ENCODE measurements around the gene MYBPH. TPM values are rescaled to one million over a fixed set of nuclear protein-coding genes. Genes with fewer than 3 reads are reported as not detected.
A peak's percentile ranks its signal among the peaks of the same experiment; 100 is the strongest.

Gene MYBPH
- total and polyA plus RNA-seq, 9 donors, result 109 to 554 (median 316) TPM

DNA sequence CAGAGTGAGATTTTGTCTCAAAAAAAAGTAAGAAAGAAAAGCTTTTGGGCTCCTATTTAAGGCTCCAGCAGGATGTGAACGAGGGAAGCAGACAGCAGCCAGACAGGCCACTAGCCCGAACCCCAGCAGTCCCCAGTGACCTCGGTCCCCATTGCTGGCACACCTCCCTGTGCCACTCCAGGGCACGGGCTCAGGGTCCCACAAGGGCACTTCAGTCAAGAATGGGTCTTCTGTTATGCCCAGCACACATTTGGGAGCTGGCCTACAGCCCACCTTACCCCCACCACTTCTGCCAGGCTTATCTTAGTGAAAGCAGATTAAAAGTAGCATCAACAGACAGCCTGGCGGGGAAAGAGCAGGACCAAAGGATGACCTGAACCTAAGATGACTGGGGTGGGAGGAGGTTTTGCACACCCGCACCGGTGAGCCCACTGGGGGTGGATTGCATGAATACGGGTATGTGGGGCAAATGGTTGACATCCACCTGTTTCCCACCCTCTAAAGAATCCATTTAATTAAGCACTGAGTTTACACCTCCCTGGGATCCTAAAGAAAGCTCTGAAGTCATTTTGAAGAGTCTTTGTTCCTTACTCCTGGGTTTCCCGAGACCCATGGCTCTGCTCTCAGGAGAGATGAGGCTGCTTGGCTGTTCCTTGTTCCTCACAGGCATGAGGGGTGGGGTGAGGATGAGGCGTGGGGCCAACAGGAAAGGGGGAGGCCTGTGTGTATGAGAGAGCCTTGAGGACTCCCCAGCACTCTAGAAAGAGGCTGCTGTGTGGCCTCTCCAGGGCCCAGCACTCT is 6.2 kb upstream of the MYBPH start:
- H3K36me3 ChIP-seq (ENCODE audit: control insufficient read depth, insufficient read depth, low read length), result no peaks in the 10 kb centered on the region
- no peak for DNase-seq
- WGBS (ENCODE audit: insufficient coverage), result 55% methylated on average over 5 of the region's 10 CpGs
- H3K27me3 ChIP-seq (ENCODE audit: control insufficient read depth, insufficient read depth, low read length), result peaks cover 2% of the 10 kb centered on the region
- no peaks in the 10 kb centered on the region for H3K9me3 ChIP-seq (replicated peaks; ENCODE audit: control insufficient read depth, low read depth, low read length)
- no peak overlapping the region for H3K27ac ChIP-seq (ENCODE audit: low read length)
- no peak overlapping the region for H3K4me3 ChIP-seq (ENCODE audit: low read length)
- H3K4me1 ChIP-seq (ENCODE audit: control insufficient read depth, insufficient read depth, low read length), result peaks cover 37% of the 10 kb centered on the region

DNA sequence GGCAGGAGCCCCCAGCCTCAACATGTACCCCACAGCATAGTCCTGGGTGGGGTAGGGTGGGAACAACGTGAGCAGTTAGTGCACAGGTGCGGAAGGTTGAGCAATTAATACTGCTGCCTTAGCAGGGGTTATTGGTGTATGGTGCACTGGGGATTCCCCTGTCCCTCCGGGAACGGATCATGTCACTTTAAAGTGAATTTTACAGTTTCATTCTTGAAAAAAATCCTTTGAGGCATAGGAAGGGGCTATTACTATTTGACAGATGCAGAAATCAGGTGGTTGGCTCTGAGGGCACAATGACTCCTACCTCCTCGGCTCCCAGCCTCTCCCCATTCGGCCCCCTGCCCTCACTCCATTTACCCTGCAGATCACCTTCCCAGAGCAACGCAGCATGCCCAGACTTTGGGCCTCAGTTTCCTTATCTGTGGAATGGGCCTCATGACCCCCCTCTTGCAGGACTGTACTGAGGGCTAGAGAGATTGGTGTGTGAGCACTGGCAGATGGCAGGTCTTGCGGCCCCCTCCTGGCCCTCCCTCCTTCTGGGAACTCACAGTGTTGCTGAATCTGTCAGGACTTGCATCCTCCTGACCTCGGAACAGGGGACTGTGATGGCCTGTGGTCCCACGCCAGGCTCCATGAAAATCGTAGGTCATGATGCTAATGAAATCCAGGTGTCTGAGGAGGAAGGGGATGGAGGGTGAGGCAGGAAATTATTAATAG is 5.1 kb upstream of the MYBPH start:
- H3K27me3 ChIP-seq (ENCODE audit: control insufficient read depth, insufficient read depth, low read length), result peaks cover 2% of the 10 kb centered on the region
- WGBS (ENCODE audit: insufficient coverage), result 65% methylated on average over 4 of the region's 11 CpGs
- DNase-seq, result no peak
- no peak overlapping the region for H3K4me3 ChIP-seq (ENCODE audit: low read length)
- peaks cover 44% of the 10 kb centered on the region for H3K4me1 ChIP-seq (ENCODE audit: control insufficient read depth, insufficient read depth, low read length)
- H3K27ac ChIP-seq (ENCODE audit: low read length), result no peak overlapping the region
- H3K9me3 ChIP-seq (replicated peaks; ENCODE audit: control insufficient read depth, low read depth, low read length), result no peaks in the 10 kb centered on the region
- no peaks in the 10 kb centered on the region for H3K36me3 ChIP-seq (ENCODE audit: control insufficient read depth, insufficient read depth, low read length)

DNA sequence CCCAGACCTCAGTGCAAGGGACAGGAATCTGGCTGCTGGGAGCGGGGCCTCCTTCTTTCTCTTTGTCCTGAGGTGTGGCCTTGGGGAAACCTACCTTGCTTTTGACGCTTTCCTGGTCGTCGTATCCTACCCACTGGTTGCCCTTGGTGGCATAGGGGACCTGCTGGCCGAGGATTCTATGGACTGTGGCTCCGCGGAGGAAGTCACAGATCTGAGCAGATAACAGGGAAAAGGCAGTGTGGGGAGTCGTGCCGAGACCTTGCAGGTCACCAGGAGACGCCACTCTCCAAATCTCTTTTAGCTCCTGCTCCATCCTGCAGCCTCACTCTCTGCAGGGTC is 4.0 kb upstream of the MYBPH start:
- DNase-seq, result no peak
- WGBS (ENCODE audit: insufficient coverage), result 85% methylated on average over 6 of the region's 10 CpGs
- H3K4me1 ChIP-seq (ENCODE audit: control insufficient read depth, insufficient read depth, low read length), result peaks cover 55% of the 10 kb centered on the region
- H3K27ac ChIP-seq (ENCODE audit: low read length), result no peak overlapping the region
- no peak overlapping the region for H3K4me3 ChIP-seq (ENCODE audit: low read length)
- no peaks in the 10 kb centered on the region for H3K36me3 ChIP-seq (ENCODE audit: control insufficient read depth, insufficient read depth, low read length)
- no peaks in the 10 kb centered on the region for H3K9me3 ChIP-seq (replicated peaks; ENCODE audit: control insufficient read depth, low read depth, low read length)
- peaks cover 2% of the 10 kb centered on the region for H3K27me3 ChIP-seq (ENCODE audit: control insufficient read depth, insufficient read depth, low read length)

DNA sequence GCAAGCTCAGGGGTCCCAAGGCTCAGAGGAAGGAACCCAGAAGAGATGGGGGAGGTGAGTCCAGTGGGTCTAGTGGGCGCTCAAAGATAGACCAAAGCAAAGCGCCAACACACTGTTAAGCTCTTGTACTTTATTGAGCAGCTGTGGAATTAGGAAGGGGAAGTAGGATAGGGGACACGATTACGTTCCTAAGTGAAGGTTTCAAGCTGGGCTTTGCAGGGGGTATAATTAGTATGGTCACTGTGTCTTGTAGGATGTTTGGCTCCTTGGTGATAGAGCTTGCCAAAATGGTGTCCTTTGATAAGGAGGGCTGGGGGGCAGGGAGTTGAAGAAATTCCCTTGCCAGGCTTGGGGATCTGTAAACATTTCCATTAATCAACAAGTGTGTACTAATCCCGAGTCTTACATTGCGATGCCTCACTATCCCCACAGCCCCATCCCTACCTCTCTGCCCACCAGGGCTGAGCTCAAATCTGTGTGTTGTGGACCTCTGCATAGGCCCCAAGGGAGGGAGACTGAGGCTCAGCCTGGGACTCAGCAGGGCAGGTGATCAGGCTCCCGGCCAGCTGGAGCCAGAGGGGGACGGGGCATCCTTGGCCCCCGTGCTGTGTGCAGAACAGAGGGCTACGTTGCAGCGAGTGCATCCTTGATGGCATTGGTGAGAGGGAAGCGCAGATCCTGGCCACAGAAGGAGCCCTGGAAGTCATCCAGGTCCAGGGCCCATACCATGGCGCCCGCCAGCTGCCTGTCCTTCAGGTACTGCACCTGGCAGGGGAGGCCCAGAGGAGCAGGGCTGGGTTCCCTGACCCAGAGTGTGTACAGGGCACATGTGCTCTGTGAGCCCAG is 3.4 kb upstream of the MYBPH start:
- WGBS (ENCODE audit: insufficient coverage), result 77% methylated on average over 13 of the region's 14 CpGs
- H3K4me3 ChIP-seq (ENCODE audit: low read length), result no peak overlapping the region
- DNase-seq, result no peak
- peaks cover 60% of the 10 kb centered on the region for H3K4me1 ChIP-seq (ENCODE audit: control insufficient read depth, insufficient read depth, low read length)
- H3K9me3 ChIP-seq (replicated peaks; ENCODE audit: control insufficient read depth, low read depth, low read length), result no peaks in the 10 kb centered on the region
- H3K27me3 ChIP-seq (ENCODE audit: control insufficient read depth, insufficient read depth, low read length), result peaks cover 2% of the 10 kb centered on the region
- no peak overlapping the region for H3K27ac ChIP-seq (ENCODE audit: low read length)
- H3K36me3 ChIP-seq (ENCODE audit: control insufficient read depth, insufficient read depth, low read length), result no peaks in the 10 kb centered on the region

DNA sequence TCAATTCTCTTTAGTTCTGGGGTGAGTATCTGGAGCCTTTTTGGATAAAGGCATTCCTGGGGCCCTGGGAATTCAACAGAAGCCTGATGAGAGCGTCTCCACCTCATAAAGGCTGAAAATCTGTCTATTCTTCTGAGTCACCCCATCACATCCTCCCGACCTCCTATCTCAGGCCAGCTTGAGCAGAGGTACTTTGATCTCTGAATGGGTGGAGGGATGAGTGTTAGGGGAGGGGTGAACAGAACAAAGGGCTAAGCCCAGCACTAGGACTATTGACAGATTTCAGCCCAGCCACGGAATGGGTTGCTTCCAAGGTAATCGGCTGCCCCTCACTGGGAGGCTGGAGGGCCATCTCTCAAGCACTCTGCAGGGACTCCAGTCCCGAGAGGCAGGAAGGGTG is 2.5 kb upstream of the MYBPH start:
- Histone ChIP-seq H3K4me3 (ENCODE audit: low read length) (no peak overlapping the region), H3K27me3 (ENCODE audit: control insufficient read depth, insufficient read depth, low read length) (peaks cover 2% of the 10 kb centered on the region), H3K9me3 (replicated peaks; ENCODE audit: control insufficient read depth, low read depth, low read length) (no peaks in the 10 kb centered on the region), H3K4me1 (ENCODE audit: control insufficient read depth, insufficient read depth, low read length) (peaks cover 68% of the 10 kb centered on the region), H3K36me3 (ENCODE audit: control insufficient read depth, insufficient read depth, low read length) (no peaks in the 10 kb centered on the region), H3K27ac (ENCODE audit: low read length) (no peak overlapping the region)
- 44% methylated on average over 3 of the region's 5 CpGs for WGBS (ENCODE audit: insufficient coverage)
- no peak for DNase-seq

DNA sequence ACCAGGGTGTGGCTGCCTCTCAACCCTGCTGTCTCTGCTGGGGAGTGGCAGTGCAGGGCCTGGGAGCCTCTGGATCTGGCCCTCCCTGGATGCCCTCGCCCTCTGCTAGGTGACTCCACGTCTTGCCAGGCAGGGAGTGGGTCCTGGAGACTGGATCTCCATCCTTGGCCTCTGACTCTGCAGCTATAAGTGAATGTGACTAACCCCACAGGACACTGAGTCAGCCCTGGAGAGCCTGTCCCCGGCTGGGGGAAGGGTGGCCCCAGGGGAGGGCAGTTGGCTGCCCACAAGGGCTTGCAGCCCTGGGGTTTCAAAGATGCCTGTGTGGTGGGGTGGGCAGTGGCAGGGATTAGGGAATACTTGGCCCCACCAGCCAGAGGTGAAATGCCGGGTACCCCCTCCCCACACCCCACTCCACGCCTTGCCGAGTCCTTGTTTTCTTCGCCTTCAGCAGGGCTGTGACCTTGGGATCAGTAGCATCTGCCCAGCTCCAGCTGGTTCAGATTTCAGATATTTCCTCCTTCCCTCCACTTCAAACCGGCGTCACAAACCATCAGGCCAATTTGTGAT is 1.9 kb upstream of the MYBPH start:
- Histone ChIP-seq H3K9me3 (replicated peaks; ENCODE audit: control insufficient read depth, low read depth, low read length) (no peaks in the 10 kb centered on the region), H3K4me3 (ENCODE audit: low read length) (no peak overlapping the region), H3K27me3 (ENCODE audit: control insufficient read depth, insufficient read depth, low read length) (peaks cover 2% of the 10 kb centered on the region), H3K4me1 (ENCODE audit: control insufficient read depth, insufficient read depth, low read length) (peaks cover 73% of the 10 kb centered on the region), H3K36me3 (ENCODE audit: control insufficient read depth, insufficient read depth, low read length) (no peaks in the 10 kb centered on the region), H3K27ac (ENCODE audit: low read length) (no peak overlapping the region)
- no peak for DNase-seq
- WGBS (ENCODE audit: insufficient coverage), result 51% methylated on average over 7 of the region's 9 CpGs

DNA sequence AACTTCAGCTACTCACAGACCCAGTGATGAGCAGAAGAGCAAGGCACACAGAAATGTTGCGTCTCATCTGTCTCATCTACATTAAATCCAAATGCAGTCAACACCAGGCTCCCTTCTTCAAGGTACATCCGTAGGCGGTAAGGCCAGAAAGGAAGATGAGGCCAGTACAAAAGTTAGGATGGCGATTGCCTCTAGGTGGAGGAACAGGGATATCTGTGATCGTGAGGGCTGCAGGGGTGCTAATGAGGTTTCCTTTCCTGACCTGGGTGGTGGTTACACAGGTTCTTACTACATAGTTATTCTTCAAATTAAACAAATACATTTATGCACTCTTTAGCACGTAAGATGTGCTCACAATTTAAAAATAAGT is 1.4 kb upstream of the MYBPH start:
- DNase-seq, result no peak
- H3K4me3 ChIP-seq (ENCODE audit: low read length), result no peak overlapping the region
- peaks cover 2% of the 10 kb centered on the region for H3K27me3 ChIP-seq (ENCODE audit: control insufficient read depth, insufficient read depth, low read length)
- H3K4me1 ChIP-seq (ENCODE audit: control insufficient read depth, insufficient read depth, low read length), result peaks cover 74% of the 10 kb centered on the region
- no peak overlapping the region for H3K27ac ChIP-seq (ENCODE audit: low read length)
- no peaks in the 10 kb centered on the region for H3K9me3 ChIP-seq (replicated peaks; ENCODE audit: control insufficient read depth, low read depth, low read length)
- WGBS (ENCODE audit: insufficient coverage), result no CpG with 5 or more reads among the region's 6 CpGs
- no peaks in the 10 kb centered on the region for H3K36me3 ChIP-seq (ENCODE audit: control insufficient read depth, insufficient read depth, low read length)

DNA sequence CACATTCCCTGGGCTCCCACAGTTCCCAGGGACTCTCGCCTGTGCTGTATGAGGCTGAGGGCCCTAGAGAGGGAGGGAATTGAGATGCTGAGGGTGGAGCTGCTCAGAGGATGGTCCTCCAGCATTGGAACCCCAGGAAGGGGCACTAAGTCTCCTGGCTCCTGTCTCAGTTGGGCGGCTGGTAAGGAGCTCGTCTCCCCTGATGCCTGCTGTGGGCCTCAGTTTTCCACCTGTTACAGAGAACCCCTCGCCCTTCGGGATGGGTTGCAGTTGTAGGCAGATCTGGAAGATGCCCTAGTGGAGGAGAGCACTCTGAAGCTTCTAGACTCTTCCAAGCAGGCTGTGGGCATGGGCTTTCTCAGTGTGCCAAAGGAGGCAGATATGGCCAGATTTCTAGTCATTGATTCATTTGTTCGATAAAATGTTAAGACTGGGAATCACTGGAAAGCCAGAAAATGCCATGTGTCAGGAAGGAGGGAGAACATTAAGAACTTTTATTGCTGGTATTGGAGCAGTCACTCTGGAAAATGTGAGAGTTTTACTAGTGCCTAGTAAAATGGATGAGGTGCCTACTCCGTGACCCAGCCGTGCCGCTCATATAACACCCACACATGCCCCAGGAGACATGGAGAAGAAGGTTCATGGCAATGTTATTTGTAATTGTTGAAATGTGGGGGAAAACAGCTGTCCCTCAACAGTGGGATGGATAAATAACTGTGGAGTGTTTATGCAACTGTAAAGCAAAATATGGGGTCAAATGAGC is 828 bp upstream of the MYBPH start:
- Histone ChIP-seq H3K9me3 (replicated peaks; ENCODE audit: control insufficient read depth, low read depth, low read length) (no peaks in the 10 kb centered on the region), H3K4me3 (ENCODE audit: low read length) (no peak overlapping the region), H3K27ac (ENCODE audit: low read length) (peak overlapping the region; percentile 1), H3K4me1 (ENCODE audit: control insufficient read depth, insufficient read depth, low read length) (peaks cover 79% of the 10 kb centered on the region), H3K27me3 (ENCODE audit: control insufficient read depth, insufficient read depth, low read length) (peaks cover 4% of the 10 kb centered on the region), H3K36me3 (ENCODE audit: control insufficient read depth, insufficient read depth, low read length) (peaks cover 3% of the 10 kb centered on the region)
- 82% methylated on average over 4 of the region's 9 CpGs for WGBS (ENCODE audit: insufficient coverage)
- DNase-seq, result no peak

DNA sequence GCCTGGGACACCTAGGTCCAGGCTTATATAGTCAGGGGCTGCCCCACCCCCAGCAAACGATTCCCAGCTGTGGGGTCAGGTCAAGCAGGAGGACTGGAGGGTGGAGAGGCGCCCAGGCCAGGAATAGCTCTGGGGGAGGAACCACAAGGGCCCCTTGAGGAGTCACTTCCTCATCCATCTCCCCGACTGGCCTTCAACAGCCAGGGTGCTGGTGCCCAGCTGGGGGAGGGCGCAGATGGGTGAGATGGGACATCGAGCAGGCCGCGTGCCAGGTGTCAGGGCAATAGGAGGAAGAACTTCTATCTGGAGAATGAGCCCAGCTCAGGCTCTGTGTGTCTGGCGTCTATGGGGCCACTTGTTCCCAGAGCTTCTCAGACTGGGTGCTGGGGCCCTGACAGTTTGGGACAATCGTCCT is 208 bp upstream of the MYBPH start:
- H3K27ac ChIP-seq (ENCODE audit: low read length), result no peak overlapping the region
- H3K9me3 ChIP-seq (replicated peaks; ENCODE audit: control insufficient read depth, low read depth, low read length), result no peaks in the 10 kb centered on the region
- DNase-seq, result peak; percentile 76
- H3K27me3 ChIP-seq (ENCODE audit: control insufficient read depth, insufficient read depth, low read length), result peaks cover 4% of the 10 kb centered on the region
- H3K4me3 ChIP-seq (ENCODE audit: low read length), result peak overlapping the region; percentile 42
- WGBS (ENCODE audit: insufficient coverage), result 67% methylated on average over 8 of the region's 9 CpGs
- peaks cover 9% of the 10 kb centered on the region for H3K36me3 ChIP-seq (ENCODE audit: control insufficient read depth, insufficient read depth, low read length)
- peaks cover 85% of the 10 kb centered on the region for H3K4me1 ChIP-seq (ENCODE audit: control insufficient read depth, insufficient read depth, low read length)
